HuH-7.5 (cell line): Measurements from ENCODE around the gene CDH13.

ENCODE experiments used
- DNase-seq: peaks from one replicate; pipeline ENCODE4 v3.0.0; 2011; ENCODE audit warnings: low spot score

Gene CDH13

DNA sequence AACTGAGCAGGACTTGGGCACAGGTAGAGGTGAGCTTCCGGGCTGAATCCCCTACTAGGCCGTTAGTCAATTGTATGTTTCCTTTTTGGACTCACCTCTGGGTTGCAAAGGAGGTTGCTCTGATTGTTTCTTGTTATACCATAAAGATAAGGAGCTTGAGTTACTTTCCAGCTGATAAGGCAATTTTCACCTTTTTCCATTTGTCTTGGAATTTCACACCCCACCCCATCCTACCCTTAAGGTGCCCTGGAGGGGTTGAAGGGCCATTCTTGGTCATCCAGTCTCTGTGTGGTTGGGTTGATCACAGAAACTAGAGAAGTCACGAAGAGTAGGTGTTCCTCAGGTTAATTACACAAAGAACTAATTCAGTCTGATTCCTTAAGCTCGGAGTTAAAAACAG lies 162.2 kb downstream of the CDH13 start:
- no peak for DNase-seq

DNA sequence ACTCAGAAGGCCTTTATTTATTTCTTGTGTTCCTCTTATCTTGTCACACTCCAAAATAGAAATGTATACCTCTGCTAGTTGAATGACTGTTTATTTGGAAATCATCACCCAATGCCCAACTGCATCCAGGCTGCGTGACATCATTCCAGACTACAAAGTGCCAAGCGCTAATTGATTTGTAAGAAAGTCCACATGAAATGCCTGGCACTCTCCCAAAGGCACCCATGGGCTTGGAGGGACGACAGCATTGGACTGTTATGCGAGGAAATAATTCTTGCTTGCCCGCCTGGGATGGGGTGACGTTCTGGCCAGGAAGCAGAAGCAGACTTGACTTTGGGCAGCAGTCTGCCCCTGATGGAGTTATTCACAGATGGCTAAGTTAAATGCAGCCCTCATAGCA lies 165.9 kb downstream of the CDH13 start:
- DNase-seq: no peak

DNA sequence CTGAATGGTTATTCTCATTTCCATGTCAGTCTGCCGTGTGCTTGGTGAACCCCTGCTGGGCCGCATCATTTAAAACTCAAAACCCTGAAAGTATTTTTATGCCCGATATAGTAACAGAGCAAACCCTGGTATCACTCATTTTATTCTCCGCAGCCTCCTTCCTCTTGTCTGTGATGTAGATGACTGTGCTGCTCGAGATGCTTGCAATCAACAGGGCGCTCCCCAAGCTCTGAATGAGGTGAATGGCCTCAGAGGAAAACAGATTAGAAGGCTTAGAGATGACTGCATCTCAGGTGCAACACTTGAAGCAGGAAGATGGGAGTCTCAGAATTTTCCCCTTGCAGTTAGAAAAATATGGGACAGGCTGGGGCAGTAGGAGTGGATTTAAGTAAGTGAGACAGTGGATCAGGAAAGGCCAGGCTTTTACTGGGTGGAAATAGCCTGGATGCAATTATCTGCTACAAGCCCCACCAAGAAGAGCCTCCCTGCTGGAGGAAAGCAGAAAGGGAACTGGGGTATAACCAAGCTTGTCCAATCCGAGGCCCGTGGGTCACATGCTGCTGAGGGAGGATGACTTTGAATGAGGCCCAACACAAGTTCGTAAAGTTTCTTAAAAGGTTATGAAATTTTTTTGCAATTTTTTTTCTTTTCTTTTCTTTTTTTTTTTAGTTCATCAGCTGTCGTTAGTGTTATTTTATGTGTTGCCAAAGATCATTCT lies 166.9 kb downstream of the CDH13 start:
- DNase-seq: no peak

DNA sequence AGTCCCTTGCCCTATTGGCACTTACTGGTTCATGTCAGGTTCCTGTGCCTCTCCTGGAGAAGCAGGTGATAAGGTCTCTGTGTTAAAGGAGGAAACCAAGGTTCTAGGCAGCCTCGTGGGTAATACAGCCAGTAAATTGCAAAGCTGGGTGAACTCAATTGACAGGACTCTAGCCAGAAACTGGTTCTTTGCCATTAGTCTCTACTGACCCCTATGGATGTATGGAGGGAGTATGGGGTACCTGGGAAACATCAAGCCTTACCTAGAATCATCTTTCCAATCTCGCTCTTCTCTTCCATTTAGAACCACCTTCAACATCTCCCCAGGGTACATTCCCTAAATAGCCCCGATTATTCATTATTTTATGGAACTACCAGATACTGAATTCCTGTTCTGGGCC lies 169.3 kb downstream of the CDH13 start:
- DNase-seq: no peak

DNA sequence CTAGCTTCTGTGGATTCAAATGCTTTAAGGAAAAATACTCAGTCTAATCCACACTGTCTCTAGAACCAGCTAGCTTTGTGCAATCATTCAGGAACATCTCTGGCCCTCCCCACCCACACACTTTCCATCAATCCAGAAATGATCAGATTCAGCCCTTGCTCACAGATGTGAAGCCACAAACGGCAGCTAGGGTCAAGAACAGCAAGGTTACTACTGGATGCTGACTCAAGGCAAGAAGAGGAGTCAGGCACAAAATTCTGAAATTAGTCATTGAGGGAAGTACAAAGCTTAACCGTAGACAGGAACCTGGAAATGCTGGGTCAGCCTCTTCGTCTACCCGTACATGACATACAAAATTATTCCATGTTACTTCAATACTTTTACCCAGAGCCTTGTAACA lies 174.6 kb downstream of the CDH13 start:
- DNase-seq: no peak

DNA sequence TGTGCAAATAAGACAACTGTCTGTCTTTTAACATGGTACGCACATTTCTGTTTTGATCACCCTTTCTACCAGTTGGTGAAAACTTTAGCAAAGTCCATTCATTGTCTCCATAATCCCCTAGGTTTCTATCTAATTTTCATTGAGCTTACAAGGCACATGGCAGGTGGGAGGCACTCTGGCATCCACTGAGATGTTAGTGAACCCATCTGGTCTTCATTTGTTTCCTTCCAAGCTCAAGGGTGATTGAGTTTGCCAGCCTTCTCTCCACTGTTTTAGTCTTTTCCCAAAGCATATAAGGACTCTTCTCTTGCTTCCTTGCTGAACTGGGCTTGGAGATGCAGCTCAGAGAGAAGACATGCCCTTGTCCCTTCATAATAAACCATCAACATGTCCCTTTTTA lies 179.1 kb downstream of the CDH13 start:
- DNase-seq: no peak

DNA sequence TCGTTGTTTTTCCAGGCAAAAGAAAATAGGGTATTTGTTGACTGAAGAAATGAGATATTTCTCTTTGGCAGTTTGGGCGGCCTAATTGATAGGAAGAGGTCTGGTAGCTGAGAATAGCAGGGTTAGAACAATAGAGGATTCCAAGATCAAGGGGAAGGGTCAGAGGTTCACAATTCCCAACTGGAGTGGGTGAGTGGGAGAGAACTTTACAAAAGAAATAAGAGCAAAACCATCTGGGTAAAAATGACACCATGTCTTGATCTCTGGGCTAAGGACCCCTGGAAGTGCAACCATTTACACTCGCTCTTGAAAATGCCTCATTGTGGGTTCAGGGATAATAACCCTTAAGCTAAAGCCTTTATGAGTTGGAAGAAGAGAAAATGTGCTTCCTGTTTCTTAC lies 180.5 kb downstream of the CDH13 start:
- no peak for DNase-seq

DNA sequence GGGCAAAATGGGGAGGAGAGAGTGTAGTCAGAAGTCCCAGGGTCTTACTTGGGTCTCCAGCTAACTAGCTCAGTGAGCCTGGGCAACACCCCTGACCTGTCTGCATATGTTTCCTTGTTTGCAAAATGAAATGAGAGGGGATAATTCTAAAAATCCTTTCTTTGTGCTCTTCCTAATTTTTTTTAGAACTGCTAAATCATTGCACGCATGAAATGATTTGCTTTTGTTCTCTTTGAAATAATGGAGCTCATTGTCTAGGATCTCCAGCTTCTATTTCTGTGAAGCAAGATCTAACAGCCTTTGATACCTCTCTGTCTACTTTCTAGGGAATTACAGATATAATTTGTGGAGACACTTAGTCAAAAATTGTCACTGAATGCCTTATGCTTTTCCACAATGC lies 181.3 kb downstream of the CDH13 start:
- DNase-seq: no peak

DNA sequence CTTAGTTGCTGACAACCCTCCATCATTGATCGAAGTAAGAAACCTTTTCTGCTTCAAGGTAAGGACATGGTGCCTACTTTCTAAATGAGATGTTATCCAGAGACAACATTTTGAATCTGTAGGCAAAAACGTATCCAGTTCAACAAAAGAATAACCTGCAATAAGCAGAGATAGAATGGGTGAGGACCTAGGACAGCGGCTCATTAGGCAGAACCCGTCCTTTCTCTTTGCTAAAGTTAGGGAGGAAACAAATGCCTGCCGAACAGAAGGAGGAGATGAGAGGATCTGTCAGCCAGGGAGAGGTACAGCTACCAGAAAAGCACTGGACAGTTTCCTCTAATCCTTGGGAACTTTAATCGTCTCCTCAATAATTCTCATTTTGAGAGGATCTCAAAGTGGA lies 183.3 kb downstream of the CDH13 start:
- no peak for DNase-seq

DNA sequence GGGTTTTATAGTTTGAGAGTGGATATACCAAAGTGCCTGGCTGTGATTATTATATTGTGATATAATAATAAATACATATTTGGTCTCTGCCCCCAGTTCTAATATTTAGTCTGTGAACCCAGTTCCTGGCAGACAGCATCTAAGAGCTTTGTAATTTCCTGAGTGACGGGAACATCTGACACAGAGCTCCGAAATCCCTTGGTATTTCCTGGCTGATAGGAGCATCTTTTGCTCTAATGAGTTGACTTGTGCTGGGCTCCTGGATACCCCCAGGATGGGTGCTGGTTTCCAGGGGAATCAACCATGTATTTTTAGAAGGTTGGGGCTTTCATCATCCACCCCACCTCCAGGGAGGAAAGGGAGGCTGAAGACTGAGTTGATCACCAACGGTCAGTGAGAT lies 187.3 kb downstream of the CDH13 start:
- no peak for DNase-seq

DNA sequence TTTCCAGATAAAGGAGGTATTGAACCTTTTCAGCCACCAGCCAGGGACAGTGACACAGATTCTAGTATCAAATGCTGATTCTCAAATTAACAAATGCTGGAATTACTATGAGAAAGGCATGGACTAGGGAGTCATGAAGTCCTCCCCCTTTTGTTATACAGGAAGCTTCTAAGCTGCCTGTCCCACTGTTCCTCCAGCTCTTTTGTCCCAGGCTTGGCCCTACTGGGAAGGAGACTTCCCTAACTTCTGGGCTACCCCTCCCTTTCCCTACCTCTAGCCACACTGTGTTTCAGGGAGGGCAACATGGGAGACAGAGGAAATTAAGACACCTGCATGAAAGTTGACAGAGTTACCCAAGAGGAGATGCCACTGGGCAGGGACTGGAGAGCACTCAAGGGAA lies 192.5 kb downstream of the CDH13 start:
- no peak for DNase-seq

DNA sequence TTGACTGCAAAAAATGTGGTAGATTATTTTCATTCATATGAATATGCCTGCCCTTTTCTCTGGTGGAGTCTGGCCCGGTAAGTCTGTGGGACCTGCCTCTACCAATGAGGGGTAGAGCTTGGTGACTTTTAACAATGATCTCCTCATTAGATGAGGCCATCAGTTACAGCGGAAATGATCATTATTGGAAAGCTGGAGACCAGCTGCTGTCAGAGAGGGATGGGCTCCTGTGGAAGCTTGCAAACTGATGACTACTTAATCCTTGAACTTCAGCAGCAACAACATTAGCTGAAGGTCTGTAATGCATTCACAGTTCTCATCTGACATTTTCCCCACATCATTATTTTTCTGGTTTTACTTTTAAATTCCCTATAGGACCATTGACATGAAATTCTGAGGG lies 194.1 kb downstream of the CDH13 start:
- no peak for DNase-seq

DNA sequence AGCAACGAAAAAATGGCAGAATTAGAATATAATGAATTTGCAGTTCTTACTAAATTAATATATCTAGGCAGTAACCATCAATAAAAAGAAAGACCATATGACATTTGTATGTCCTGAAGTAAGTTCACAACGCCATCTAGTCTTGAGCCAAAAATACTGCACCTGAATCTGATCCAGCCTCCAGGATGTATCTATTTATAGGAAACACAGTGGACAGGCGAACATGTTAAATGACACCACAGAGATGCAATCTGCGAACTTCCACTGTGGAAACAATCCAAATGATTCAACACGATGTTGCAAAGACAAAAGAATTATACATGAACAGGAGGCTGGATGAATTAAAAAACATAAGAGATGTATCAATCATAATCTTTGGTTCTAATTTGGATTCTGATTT lies 197.6 kb downstream of the CDH13 start:
- DNase-seq: no peak

DNA sequence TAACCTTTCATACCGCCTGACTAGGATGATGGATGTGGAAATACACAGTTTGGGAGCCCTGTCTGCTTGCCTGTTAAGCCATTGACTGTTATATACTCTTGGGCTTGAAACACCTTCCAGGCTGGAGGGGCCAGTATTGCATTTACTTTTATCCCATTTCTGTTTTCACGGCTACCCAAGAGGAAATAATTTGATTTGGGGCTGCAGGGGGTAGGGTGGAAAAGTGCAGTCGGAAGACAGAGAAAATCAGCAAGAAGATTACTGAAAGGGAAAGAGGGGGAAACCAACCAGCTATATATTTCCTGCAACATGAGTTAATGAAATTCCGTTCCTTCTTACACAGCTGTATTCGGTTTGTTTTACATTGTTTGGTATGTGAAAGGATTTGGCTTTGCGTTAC lies 202.5 kb downstream of the CDH13 start:
- DNase-seq: no peak

DNA sequence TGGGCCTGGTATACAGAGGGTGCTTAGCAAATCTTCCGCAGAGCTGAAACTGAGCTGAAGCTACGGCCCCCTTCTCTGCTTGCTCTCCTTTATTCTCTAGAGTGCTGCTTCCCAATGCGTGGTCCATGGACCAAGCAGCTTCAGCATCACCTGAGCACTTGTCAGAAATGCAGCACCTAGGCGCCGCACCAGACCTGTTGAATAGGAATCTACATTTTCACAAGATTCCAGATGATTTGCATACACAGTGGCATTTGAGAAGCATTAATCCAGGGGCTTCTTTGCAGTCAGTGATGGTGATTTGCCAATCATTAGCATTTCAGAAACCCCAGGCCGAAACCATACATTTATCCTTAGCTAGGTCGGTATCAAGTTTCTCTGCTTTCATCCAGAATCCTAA lies 204.2 kb downstream of the CDH13 start:
- no peak for DNase-seq

DNA sequence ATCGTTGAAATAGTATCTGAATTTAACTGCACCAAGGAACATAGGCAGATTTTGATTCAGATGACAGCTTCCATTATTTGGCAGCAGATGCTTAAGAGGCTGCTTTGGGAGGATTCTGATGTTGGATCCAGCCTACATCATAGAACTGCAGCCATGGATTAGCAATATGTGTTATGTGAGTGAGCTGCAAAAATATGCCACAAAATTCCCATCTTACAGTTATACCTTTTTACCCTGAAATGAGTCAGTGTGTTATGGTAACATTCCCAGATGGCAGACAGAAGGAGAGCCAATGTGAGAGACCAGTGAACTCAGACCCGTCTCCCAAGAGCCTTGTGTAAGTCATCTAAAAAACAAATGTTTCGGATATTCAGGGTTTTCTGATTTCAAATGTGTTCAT lies 206.1 kb downstream of the CDH13 start:
- DNase-seq: no peak

DNA sequence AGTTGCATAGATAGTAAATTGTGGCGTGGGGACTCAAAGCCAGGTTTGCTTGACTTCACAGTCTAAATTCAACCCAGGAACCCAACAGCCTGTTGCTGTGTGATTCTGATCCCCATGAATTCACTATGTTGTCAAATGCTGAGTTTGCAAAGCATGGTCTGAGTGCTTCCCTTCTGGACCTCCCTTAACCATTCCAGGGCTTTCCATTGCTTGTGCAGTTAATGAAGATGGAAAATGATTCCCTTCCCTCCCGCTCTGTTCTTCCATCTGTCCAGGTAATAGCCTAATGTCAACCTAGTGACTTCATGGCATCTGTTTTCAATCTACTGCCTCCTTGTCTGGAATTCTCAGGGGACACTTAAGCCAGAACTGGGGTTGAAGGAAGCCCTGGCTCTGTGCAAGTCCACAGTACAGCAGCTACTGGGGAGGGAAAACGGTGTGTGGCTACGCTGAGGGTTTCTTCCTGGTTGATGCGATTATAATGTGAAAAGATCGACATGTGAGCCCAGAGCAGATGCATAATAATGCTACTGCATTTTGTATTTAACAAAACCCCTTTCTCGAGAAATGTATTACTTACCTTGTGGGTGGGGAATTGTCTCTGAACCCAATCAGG lies 206.7 kb downstream of the CDH13 start:
- DNase-seq: no peak

DNA sequence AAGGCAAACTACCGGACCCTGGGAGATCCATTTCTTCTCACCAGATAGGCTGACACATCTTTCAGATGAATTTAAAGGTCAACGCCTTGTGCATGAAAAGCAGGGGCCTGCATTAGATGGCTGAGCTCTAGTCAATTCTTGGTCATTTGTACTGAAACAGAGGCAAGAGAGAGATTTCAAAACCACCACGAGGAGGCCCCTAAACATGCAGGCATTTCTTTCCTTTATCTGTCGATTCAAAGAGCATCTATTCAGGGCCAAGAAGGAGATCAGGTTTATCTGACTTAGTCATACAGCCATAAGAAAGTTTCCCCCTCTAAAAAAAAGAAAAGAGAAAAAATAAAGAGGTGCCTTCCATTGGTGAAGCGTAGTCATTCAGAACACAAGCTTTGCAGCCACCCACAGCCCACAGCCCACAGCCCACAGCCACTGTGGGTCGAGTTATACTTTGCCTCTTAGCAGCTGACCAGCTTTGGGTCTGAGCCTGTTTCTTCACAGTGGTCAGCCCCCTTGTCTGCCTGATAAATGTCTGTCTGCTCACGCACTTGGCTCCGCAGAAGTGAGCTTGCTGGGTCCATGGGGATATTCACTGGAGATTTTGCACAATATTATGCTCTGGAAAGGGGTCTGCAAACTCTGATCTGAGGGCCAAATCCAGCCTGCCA lies 207.5 kb downstream of the CDH13 start:
- DNase-seq: no peak

DNA sequence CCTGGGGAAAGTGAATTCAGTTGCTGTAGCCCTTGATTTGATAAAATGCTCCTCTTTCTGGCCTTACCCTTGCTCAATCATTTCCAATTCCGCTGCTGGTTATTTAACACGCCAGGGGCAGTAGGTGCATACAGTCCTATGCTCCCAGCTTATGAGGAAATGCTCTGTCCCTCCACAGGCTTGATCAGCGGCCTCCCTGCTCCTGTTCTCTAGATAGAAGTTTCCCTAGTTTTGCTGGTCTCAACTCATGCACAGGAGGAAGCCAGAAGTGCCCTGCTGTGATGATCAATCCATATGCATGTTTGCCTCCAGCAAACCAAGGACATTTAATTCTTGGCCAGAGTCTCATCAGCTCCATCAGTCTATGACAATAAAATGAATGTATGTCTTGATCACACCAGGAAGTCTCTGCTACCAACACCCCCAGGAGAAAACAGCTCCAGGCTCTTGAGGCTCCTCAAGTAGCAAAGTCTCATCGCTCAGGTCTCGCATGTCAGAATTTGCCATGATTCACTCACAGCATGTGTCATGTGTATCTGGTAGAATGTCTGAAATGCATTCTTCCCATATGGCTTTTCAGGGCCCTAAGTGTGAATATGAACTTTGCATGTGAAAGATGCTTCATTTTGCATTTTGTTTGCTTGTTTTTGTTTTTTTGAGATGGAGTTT lies 208.9 kb downstream of the CDH13 start:
- no peak for DNase-seq

DNA sequence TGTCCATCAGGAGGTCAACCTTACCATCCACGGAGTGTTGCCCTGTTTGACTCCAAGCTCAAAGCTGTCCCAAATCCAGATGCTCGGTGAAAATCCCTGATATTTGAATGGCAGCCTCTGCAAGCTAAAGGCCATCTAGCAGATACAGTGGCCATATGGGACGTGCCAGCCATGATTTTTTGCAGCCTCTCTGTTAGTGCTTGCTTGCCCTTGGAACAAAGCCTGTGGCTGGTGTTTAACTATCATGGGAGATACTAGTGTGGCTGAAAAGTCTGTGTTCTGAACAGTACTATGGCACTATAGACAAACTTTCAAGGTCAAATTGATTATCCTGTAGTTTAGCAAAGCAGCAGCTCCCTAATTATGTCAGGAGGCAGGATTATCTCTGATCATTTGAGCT lies 214.3 kb downstream of the CDH13 start:
- DNase-seq: no peak

DNA sequence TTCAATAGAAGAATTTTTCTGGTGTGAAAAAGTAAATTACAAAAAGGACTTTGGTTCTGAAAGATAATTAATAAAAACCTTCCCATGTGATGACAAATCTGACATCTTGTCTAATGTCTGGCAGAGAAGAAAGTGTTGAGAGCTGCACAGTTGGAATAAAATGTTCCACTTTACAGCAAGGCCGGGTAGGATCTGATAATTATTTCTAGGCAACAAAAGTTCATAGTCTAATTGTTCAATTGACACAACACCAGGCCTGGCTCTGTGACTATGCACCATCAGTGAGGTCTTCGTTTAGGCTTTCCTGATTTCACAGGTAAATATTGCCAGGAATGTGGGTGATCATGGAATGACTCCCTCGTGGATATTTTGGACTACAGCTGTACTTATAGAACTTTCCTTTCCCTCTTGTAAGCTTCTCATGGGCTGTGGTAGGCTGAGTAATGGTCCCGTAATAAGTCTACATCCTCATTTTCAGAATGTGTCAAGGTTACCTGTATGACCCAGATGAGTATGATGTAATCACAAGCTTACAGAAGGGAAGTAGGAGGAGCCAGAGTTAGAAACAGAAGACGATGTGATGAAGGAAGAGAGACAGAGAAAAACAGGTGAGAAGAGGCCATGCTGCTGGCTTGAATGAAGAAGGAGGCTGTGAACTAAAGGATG lies 217.0 kb downstream of the CDH13 start:
- DNase-seq: no peak

DNA sequence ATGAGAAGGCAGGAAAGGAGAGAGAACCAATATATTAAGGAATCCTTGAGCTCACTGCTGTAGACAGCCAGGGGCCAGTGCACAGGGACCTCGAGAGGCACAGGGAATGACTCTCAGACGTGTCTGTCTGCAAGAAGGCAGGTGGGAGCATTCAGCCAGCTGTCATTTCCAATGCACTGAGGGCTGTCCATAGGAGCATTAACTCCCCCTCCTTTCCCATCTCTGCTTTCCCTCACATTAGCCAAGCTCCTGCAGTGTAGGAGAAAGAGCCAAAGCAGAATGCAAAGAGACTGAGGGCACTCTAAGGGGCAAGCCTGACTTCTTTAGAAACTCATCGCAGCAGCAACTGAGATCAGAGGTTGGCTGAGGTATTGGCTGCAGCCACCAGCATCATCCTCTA lies 218.3 kb downstream of the CDH13 start:
- DNase-seq: no peak

DNA sequence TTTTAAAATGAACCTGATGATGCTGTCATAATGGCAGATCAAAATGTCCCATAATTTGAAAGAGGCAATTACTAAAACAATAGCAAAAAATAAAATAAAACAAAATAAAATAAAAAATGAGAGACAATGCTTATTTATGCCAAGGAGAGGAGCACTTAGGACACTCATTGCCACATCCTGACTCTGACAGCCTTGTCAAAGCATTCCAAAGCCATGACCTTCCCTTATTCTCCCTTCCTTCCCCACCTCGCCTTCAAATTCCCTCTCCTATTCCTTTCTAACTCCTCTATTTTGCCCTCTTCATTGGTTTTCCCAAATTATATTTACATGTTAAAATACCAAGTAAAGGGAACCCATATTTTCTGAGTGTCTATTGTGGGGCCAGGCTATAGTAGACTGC lies 220.0 kb downstream of the CDH13 start:
- no peak for DNase-seq
